ENCODE results near the gene SOWAHA. TPM values are rescaled to one million over a fixed set of nuclear protein-coding genes. Genes with fewer than 3 reads are reported as not detected.

SOWAHA gene
- total RNA-seq (2014; rRNA removed) (0.04 TPM in 1 of 2 replicates, not detected in the other), Bru-seq, nascent RNA (percentile 16 among the genes with signal in this experiment), BruChase-seq, experiment 1, labeled RNA remaining after a 6-hour chase (percentile 18 among the genes with signal in this experiment), BruChase-seq, experiment 2, labeled RNA remaining after a 2-hour chase (not detected)
- long read RNA-seq: 0 reads

- Histone ChIP-seq H3K4me3 (ENCODE audit: low read length) (peak within 1 kb of the TSS; percentile 64), H3F3A (ENCODE audit: low read length, unreplicated experiment) (no peaks in the 10 kb centered on the region), H3K27me3 (ENCODE audit: low read length) (no peaks in the 10 kb centered on the region), H3K9ac (ENCODE audit: low read length) (no peak within 1 kb of the TSS), H3K9me2 (replicated peaks; ENCODE audit: low read length) (no peaks in the 10 kb centered on the region), H3K9me3 (ENCODE audit: low read length) (no peaks in the 10 kb centered on the region), H3K27ac (ENCODE audit: low read length) (no peak within 1 kb of the TSS), H3K4me1 (ENCODE audit: insufficient read depth, low read length) (peaks cover 5% of the 10 kb centered on the region; the same call in 1 of the 2 replicates), H3K36me3 (ENCODE audit: low read depth, low read length) (no peaks in the 10 kb centered on the region), H2AFZ (ENCODE audit: low read length) (peak within 1 kb of the TSS; percentile 71), H3K4me2 (ENCODE audit: low read length) (peak within 1 kb of the TSS; percentile 81), H4K20me1 (ENCODE audit: low read length) (no peaks in the 10 kb centered on the region), H3K79me2 (ENCODE audit: low read length) (no peaks in the 10 kb centered on the region)
- no TSS peak for BruUV-seq (replicated peaks)
- peak; percentile 46 for ATAC-seq
- POLR2A ChIA-PET (ENCODE audit: unreplicated experiment): no interaction called here
- no peak for DNase-seq
- no peak for TF ChIP-seq EZH2phosphoT487 (IDR thresholded peaks at IDR 0.05; ENCODE audit: borderline replicate concordance, low read length)
- TF ChIP-seq EZH2 (IDR thresholded peaks at IDR 0.05; ENCODE audit: low read length, unreplicated experiment): no peak
- no peak for TF ChIP-seq CTCF (conservative IDR thresholded peaks at IDR 0.05; ENCODE audit: low read depth, low read length)
- intact Hi-C loops (cut with micrococcal nuclease): no loop called here
- CTCF ChIA-PET: interaction anchor here (0.6 kb wide), 1 partner anchor 58 kb away, joined by 5 read pairs; no protein-coding TSS in a partner anchor
Measured at GRCh38 chr5:132812781-132813598, at the start of gene SOWAHA. Gene SOWAHA, plus strand, starts transcription at chr5:132813302. Its CDS starts 320 bp downstream, at chr5:132813622.

GRCh38 chr5:132764051-132764450 is 49.1 kb upstream of the SOWAHA start:
- Histone ChIP-seq H2AFZ (ENCODE audit: low read length) (no peak overlapping the region), H3K9ac (ENCODE audit: low read length) (no peak overlapping the region), H3K9me2 (replicated peaks; ENCODE audit: low read length) (no peaks in the 10 kb centered on the region), H3K27ac (ENCODE audit: low read length) (no peak overlapping the region), H3K36me3 (ENCODE audit: low read depth, low read length) (no peaks in the 10 kb centered on the region; the same call in 1 of the 2 replicates), H3F3A (ENCODE audit: low read length, unreplicated experiment) (no peaks in the 10 kb centered on the region), H3K4me3 (ENCODE audit: low read length) (no peak overlapping the region), H3K27me3 (ENCODE audit: low read length) (no peaks in the 10 kb centered on the region), H3K4me2 (ENCODE audit: low read length) (no peak overlapping the region), H3K9me3 (ENCODE audit: low read length) (no peaks in the 10 kb centered on the region), H3K4me1 (ENCODE audit: insufficient read depth, low read length) (no peaks in the 10 kb centered on the region), H4K20me1 (ENCODE audit: low read length) (no peaks in the 10 kb centered on the region), H3K79me2 (ENCODE audit: low read length) (peaks cover 2% of the 10 kb centered on the region; the same call in 1 of the 2 replicates)
- POLR2A ChIA-PET (ENCODE audit: unreplicated experiment): no interaction called here
- DNase-seq (no peak), ATAC-seq (no peak)
- CTCF ChIA-PET: no interaction called here
- intact Hi-C loops (cut with micrococcal nuclease): no loop called here
- no TSS peak for BruUV-seq (replicated peaks)
- TF ChIP-seq EZH2 (IDR thresholded peaks at IDR 0.05; ENCODE audit: low read length, unreplicated experiment): no peak
- no peak for TF ChIP-seq EZH2phosphoT487 (IDR thresholded peaks at IDR 0.05; ENCODE audit: borderline replicate concordance, low read length)
- TF ChIP-seq CTCF (conservative IDR thresholded peaks at IDR 0.05; ENCODE audit: low read depth, low read length): no peak

All from PC-3 (cell line).